ENCODE results near the gene CTNNAL1.

DNA sequence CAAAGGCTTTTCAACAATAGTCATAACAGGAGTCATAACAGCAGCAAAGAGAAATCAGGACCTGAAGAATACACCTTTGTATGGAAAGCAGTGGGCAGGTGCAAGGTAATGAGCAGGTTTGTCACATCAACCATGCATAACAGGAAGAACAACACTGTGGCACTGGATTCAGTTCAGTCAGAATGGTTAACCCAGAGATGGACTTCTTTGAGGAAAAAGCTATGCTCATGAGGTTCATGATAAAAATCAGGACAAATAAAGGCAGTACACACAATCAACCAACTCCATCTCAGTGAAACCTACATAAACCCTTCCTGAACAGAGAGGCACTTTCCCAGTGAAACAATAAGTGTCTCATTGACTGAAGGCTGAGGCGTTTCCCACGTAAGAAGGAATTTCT lies 52.1 kb downstream of the CTNNAL1 start:
- TF ChIP-seq CTCF (IDR thresholded peaks at IDR 0.05) (no peak), POLR2A (IDR thresholded peaks at IDR 0.05) (no peak)

Measured in right lobe of liver (tissue), 4 donors.